ENCODE results near the gene NAALADL2. TPM values are rescaled to one million over a fixed set of nuclear protein-coding genes. Genes with fewer than 3 reads are reported as not detected.
A peak's percentile ranks its signal among the peaks of the same experiment; 100 is the strongest.

The NAALADL2 gene
- total RNA-seq, 1 experiment from 2014 or later = 1.9 TPM

GRCh38 chr3:174907628-174908407, 48.7 kb downstream of the NAALADL2 start:
- Histone ChIP-seq H3K9me3 (ENCODE audit: low read length) (no peaks in the 10 kb centered on the region), H2AFZ (ENCODE audit: low read length) (no peak overlapping the region), H3F3A (ENCODE audit: low read length, unreplicated experiment) (no peaks in the 10 kb centered on the region), H4K20me1 (ENCODE audit: low read length) (no peaks in the 10 kb centered on the region), H3K4me2 (ENCODE audit: low read length) (no peak overlapping the region), H3K36me3 (ENCODE audit: low read depth, low read length) (no peaks in the 10 kb centered on the region), H3K27me3 (ENCODE audit: low read length) (no peaks in the 10 kb centered on the region), H3K9me2 (replicated peaks; ENCODE audit: low read length) (no peaks in the 10 kb centered on the region; the same call in 1 of the 2 replicates), H3K79me2 (ENCODE audit: low read length) (no peaks in the 10 kb centered on the region), H3K27ac (ENCODE audit: low read length) (0 out of 2 replicates have a peak overlapping the region, but pooled peaks have one; percentile 12), H3K9ac (ENCODE audit: low read length) (no peak overlapping the region), H3K4me3 (ENCODE audit: low read length) (no peak overlapping the region), H3K4me1 (ENCODE audit: insufficient read depth, low read length) (peaks cover 19% of the 10 kb centered on the region)
- BruUV-seq (replicated peaks) = no TSS peak
- peak; percentile 17 for DNase-seq
- POLR2A ChIA-PET (ENCODE audit: unreplicated experiment) = interaction anchor here (0.6 to 1.1 kb wide), 3 partner anchors 10 to 428 kb away, joined by 3 to 6 read pairs (median 5); no protein-coding TSS in a partner anchor
- CTCF ChIA-PET = no interaction called here
- ATAC-seq = peak; percentile 81
- intact Hi-C loops (cut with micrococcal nuclease) = no loop called here
- TF ChIP-seq EZH2 (IDR thresholded peaks at IDR 0.05; ENCODE audit: low read length, unreplicated experiment) (no peak), CTCF (conservative IDR thresholded peaks at IDR 0.05; ENCODE audit: low read depth, low read length) (no peak), EZH2phosphoT487 (IDR thresholded peaks at IDR 0.05; ENCODE audit: borderline replicate concordance, low read length) (no peak)

- no peak overlapping the region for H3K4me2 ChIP-seq (ENCODE audit: low read length)
- H3K79me2 ChIP-seq (ENCODE audit: low read length) = no peaks in the 10 kb centered on the region
- no peak overlapping the region for H3K4me3 ChIP-seq (ENCODE audit: low read length)
- no TSS peak for BruUV-seq (replicated peaks)
- no peak overlapping the region for H3K27ac ChIP-seq (ENCODE audit: low read length)
- ChIA-PET POLR2A (ENCODE audit: unreplicated experiment) (no interaction called here), CTCF (no interaction called here)
- no peak overlapping the region for H2AFZ ChIP-seq (ENCODE audit: low read length)
- H3K27me3 ChIP-seq (ENCODE audit: low read length) = no peaks in the 10 kb centered on the region
- TF ChIP-seq EZH2phosphoT487 (IDR thresholded peaks at IDR 0.05; ENCODE audit: borderline replicate concordance, low read length) (no peak), EZH2 (IDR thresholded peaks at IDR 0.05; ENCODE audit: low read length, unreplicated experiment) (no peak), CTCF (conservative IDR thresholded peaks at IDR 0.05; ENCODE audit: low read depth, low read length) (no peak)
- no peaks in the 10 kb centered on the region for H3F3A ChIP-seq (ENCODE audit: low read length, unreplicated experiment)
- H3K9ac ChIP-seq (ENCODE audit: low read length) = no peak overlapping the region
- no peaks in the 10 kb centered on the region for H3K36me3 ChIP-seq (ENCODE audit: low read depth, low read length)
- H3K4me1 ChIP-seq (ENCODE audit: insufficient read depth, low read length) = peaks cover 5% of the 10 kb centered on the region
- no peak for ATAC-seq
- no peaks in the 10 kb centered on the region for H3K9me3 ChIP-seq (ENCODE audit: low read length)
- no peak for DNase-seq
- intact Hi-C loops (cut with micrococcal nuclease) = no loop called here
- H4K20me1 ChIP-seq (ENCODE audit: low read length) = no peaks in the 10 kb centered on the region
- H3K9me2 ChIP-seq (replicated peaks; ENCODE audit: low read length) = no peaks in the 10 kb centered on the region
Observed at GRCh38 chr3:174931473-174932353, 72.6 kb downstream of the NAALADL2 start.
